NCI-H510A treated with DMSO at 0.1 percent for 48 hours (cell line): ENCODE measurements around the gene DCTN3.
"Not testable (repeated sequence)": the region's sequence is repeated elsewhere in the genome, so short reads cannot be mapped to it uniquely, and the experiment has no call there.

Experiments used
- DNase-seq: peaks from one replicate; lab custom pipeline; 2025; lab: John Stamatoyannopoulos, UW

The DCTN3 gene

GRCh38 chr9:34646211-34647083, 26.2 kb upstream of the DCTN3 start, which contains the start of gene GALT:
Gene GALT, plus strand, starts transcription at chr9:34646675. Its CDS starts 30 bp downstream, at chr9:34646705.
- DNase-seq, result peak; percentile 70

- DNase-seq, result no peak
Observed at GRCh38 chr9:34644766-34645314, 24.5 kb upstream of the DCTN3 start.

- DNase-seq, result no peak
Observed at GRCh38 chr9:34642679-34643078, 22.4 kb upstream of the DCTN3 start.

GRCh38 chr9:34639322-34639721, 19.0 kb upstream of the DCTN3 start:
- DNase-seq, result not testable (repeated sequence)

- no peak for DNase-seq
Observed at GRCh38 chr9:34638138-34638445, 17.8 kb upstream of the DCTN3 start.

GRCh38 chr9:34637356-34638137, 17.3 kb upstream of the DCTN3 start, which contains the start of gene SIGMAR1:
Gene SIGMAR1, minus strand, starts transcription at chr9:34637787. Its CDS starts 90 bp downstream, at chr9:34637697.
- DNase-seq, result peak; percentile 72

- DNase-seq, result no peak
Observed at GRCh38 chr9:34636791-34637355, 16.6 kb upstream of the DCTN3 start.

- DNase-seq, result no peak
Observed at GRCh38 chr9:34635556-34635955, 15.3 kb upstream of the DCTN3 start.

- DNase-seq, result no peak
Observed at GRCh38 chr9:34634551-34635248, 14.4 kb upstream of the DCTN3 start.

GRCh38 chr9:34633851-34634550, 13.7 kb upstream of the DCTN3 start:
- DNase-seq, result peak; percentile 39

- DNase-seq, result no peak
Observed at GRCh38 chr9:34633166-34633565, 12.9 kb upstream of the DCTN3 start.

GRCh38 chr9:34630402-34631154, 10.3 kb upstream of the DCTN3 start:
- no peak for DNase-seq

- DNase-seq, result no peak
Observed at GRCh38 chr9:34629491-34629808, 9.2 kb upstream of the DCTN3 start.

GRCh38 chr9:34628656-34629490, 8.6 kb upstream of the DCTN3 start, which contains the start of gene ARID3C:
Gene ARID3C, minus strand, starts transcription at chr9:34629066. Its CDS starts 1,052 bp downstream, at chr9:34628014.
- peak; percentile 9 for DNase-seq

GRCh38 chr9:34627716-34628655, 7.7 kb upstream of the DCTN3 start:
- no peak for DNase-seq

GRCh38 chr9:34625186-34625486, 4.8 kb upstream of the DCTN3 start:
- DNase-seq, result no peak

GRCh38 chr9:34624475-34625185, 4.3 kb upstream of the DCTN3 start:
- DNase-seq, result no peak
